Mesenchymal stem cell (in vitro differentiated cells and primary cell): ENCODE measurements around the gene APOL4.
A peak's percentile ranks its signal among the peaks of the same experiment; 100 is the strongest.

Experiments
- DNase-seq: peaks from one replicate; pipeline ENCODE4 v3.0.0-alpha.2; 2013
- H2AFZ ChIP-seq: one replicate; pipeline ENCODE4 v1.6.1; 2013; ENCODE audit warnings: low read depth, mild to moderate bottlenecking, control low read depth, inconsistent platforms, low read length, moderate library complexity
- H2AK5ac ChIP-seq: 2 replicates; pipeline ENCODE4 v1.6.1; 2013; ENCODE audit warnings: low read length, moderate library complexity, mild to moderate bottlenecking, inconsistent platforms; ENCODE audit not compliant: severe bottlenecking
- H2BK120ac ChIP-seq: one replicate; pipeline ENCODE4 v1.6.1; 2013; ENCODE audit warnings: low read depth, mild to moderate bottlenecking, inconsistent platforms, low read length, moderate library complexity
- H2BK12ac ChIP-seq, 2 experiments: one replicate each; pipeline ENCODE4 v1.6.1; 2013; ENCODE audit warnings: inconsistent platforms in 2 of 2, low read length in 2 of 2, mild to moderate bottlenecking in 2 of 2, moderate library complexity in 2 of 2, control low read depth in 1 of 2
- H2BK15ac ChIP-seq: one replicate; pipeline ENCODE4 v1.6.1; 2013; ENCODE audit warnings: mild to moderate bottlenecking, low read depth, inconsistent platforms; ENCODE audit not compliant: poor library complexity, severe bottlenecking
- H2BK5ac ChIP-seq: 2 replicates; pipeline ENCODE4 v1.6.1; 2013; ENCODE audit warnings: low read depth, mild to moderate bottlenecking, low read length, control low read depth, inconsistent platforms; ENCODE audit not compliant: poor library complexity, severe bottlenecking
- H3K14ac ChIP-seq, 2 experiments: one replicate each; pipeline ENCODE4 v1.6.1; 2013; ENCODE audit warnings: inconsistent platforms in 2 of 2, low read length in 2 of 2, control low read depth in 1 of 2, mild to moderate bottlenecking in 1 of 2, moderate library complexity in 1 of 2
- H3K18ac ChIP-seq, 2 experiments: one replicate each; pipeline ENCODE4 v1.6.1; 2013; ENCODE audit warnings: inconsistent platforms in 2 of 2, low read length in 2 of 2, control low read depth in 1 of 2, low read depth in 1 of 2, mild to moderate bottlenecking in 1 of 2
- H3K23ac ChIP-seq, 2 experiments: one replicate each; pipeline ENCODE4 v1.6.1; 2013; ENCODE audit warnings: inconsistent platforms in 2 of 2, low read length in 2 of 2, mild to moderate bottlenecking in 2 of 2, moderate library complexity in 2 of 2, control low read depth in 1 of 2
- H3K27ac ChIP-seq: 2 replicates; pipeline ENCODE4 v1.5.1; 2013; ENCODE audit warnings: mild to moderate bottlenecking, moderate library complexity, low read length, control low read depth, inconsistent platforms; ENCODE audit not compliant: poor library complexity, severe bottlenecking
- H3K27me3 ChIP-seq, 2 experiments: 2 replicates each; pipeline versions ENCODE4 v1.6.1 to v1.7.0; 2013; ENCODE audit warnings: low read length in 2 of 2, mild to moderate bottlenecking in 2 of 2, moderate library complexity in 2 of 2, control low read depth in 1 of 2, inconsistent platforms in 1 of 2; ENCODE audit not compliant: control insufficient read depth in 1 of 2, insufficient read depth in 1 of 2
- H3K36me3 ChIP-seq, 2 experiments: 2 replicates each; pipeline versions ENCODE4 v1.6.1 to v1.7.0; 2013; ENCODE audit warnings: low read length in 2 of 2, control low read depth in 1 of 2, inconsistent platforms in 1 of 2, low read depth in 1 of 2, mild to moderate bottlenecking in 1 of 2; ENCODE audit not compliant: insufficient read depth in 2 of 2, control insufficient read depth in 1 of 2
- H3K4ac ChIP-seq, 2 experiments: one replicate each; pipeline ENCODE4 v1.6.1; 2013; ENCODE audit warnings: inconsistent platforms in 2 of 2, low read length in 2 of 2, mild to moderate bottlenecking in 2 of 2, moderate library complexity in 2 of 2, control low read depth in 1 of 2, low read depth in 1 of 2
- H3K4me1 ChIP-seq: 2 replicates; pipeline ENCODE4 v1.6.1; 2013; ENCODE audit warnings: low read depth, low read length, control low read depth; ENCODE audit not compliant: control insufficient read depth, insufficient read depth
- H3K4me2 ChIP-seq: 2 replicates; pipeline ENCODE4 v1.6.1; 2013; ENCODE audit warnings: low read length, mild to moderate bottlenecking, inconsistent platforms; ENCODE audit not compliant: poor library complexity, severe bottlenecking
- H3K4me3 ChIP-seq, 2 experiments: 2 replicates each; pipeline versions ENCODE4 v1.5.1 to v1.7.0; 2013; ENCODE audit warnings: low read length in 2 of 2, mild to moderate bottlenecking in 2 of 2, control low read depth in 1 of 2, low read depth in 1 of 2; ENCODE audit not compliant: insufficient read depth in 1 of 2
- H3K79me1 ChIP-seq: replicated peaks from 2 replicates; pipeline ENCODE4 v1.6.1; 2013; ENCODE audit warnings: mild to moderate bottlenecking, control low read depth, low read length, inconsistent platforms; ENCODE audit not compliant: poor library complexity, severe bottlenecking
- H3K9ac ChIP-seq: 2 replicates; pipeline ENCODE4 v1.7.0; 2013; ENCODE audit warnings: mild to moderate bottlenecking, low read length, moderate library complexity
- H3K9me3 ChIP-seq: 2 replicates; pipeline ENCODE4 v1.7.0; 2013; ENCODE audit warnings: mild to moderate bottlenecking, low read length; ENCODE audit not compliant: control insufficient read depth
- H4K8ac ChIP-seq: one replicate; pipeline ENCODE4 v1.6.1; 2013; ENCODE audit warnings: inconsistent platforms, mild to moderate bottlenecking, low read length, moderate library complexity
- H4K91ac ChIP-seq: one replicate; pipeline ENCODE4 v1.6.1; 2013; ENCODE audit warnings: mild to moderate bottlenecking, low read length, inconsistent platforms
- WGBS: methylation state at CpG from one replicate; pipeline ENCODE4 v1.1.7; 2013; ENCODE audit warnings: mixed read lengths; 5-methylcytosine and 5-hydroxymethylcytosine counted together

Gene APOL4

GRCh38 chr22:36220451-36220921 lies 18.9 kb upstream of the APOL4 start:
- Histone ChIP-seq H2BK15ac (no peak overlapping the region), H4K8ac (peak overlapping the region; percentile 51), H2BK12ac (no peak overlapping the region), H3K18ac (no peak overlapping the region), H3K9ac (peak overlapping the region; percentile 75), H2AFZ (no peak overlapping the region), H3K23ac (no peak overlapping the region), H3K9me3 (no peaks in the 10 kb centered on the region), H4K91ac (no peak overlapping the region), H3K27me3 (peaks cover 7 to 15% of the 10 kb centered on the region in 2 experiments), H2AK5ac (no peak overlapping the region), H3K79me1 (no peaks in the 10 kb centered on the region), H3K14ac (no peak overlapping the region), H3K4me1 (peaks cover 3% of the 10 kb centered on the region), H3K4me2 (no peak overlapping the region), H2BK5ac (no peak overlapping the region), H3K27ac (no peak overlapping the region), H3K4me3 (peak overlapping the region in 1 of 2 experiments; percentile 59), H3K36me3 (peaks cover 0 to 2% of the 10 kb centered on the region in 2 experiments), H2BK120ac (no peak overlapping the region), H3K4ac (no peak overlapping the region)
- WGBS = 56% methylated on average over 8 of the region's 9 CpGs
- peak; percentile 29 for DNase-seq

GRCh38 chr22:36218648-36219193 lies 17.1 kb upstream of the APOL4 start:
- H3K4me1 ChIP-seq = peaks cover 3% of the 10 kb centered on the region
- H4K91ac ChIP-seq = no peak overlapping the region
- no peak overlapping the region for H3K14ac ChIP-seq
- no peak overlapping the region for H2BK12ac ChIP-seq
- no peak overlapping the region for H2AFZ ChIP-seq
- H2AK5ac ChIP-seq = no peak overlapping the region
- no peak overlapping the region for H3K4me2 ChIP-seq
- no peak overlapping the region for H4K8ac ChIP-seq
- no peak overlapping the region for H3K18ac ChIP-seq
- H2BK5ac ChIP-seq = no peak overlapping the region
- no peak overlapping the region for H2BK120ac ChIP-seq
- no peak overlapping the region for H3K9ac ChIP-seq
- H3K4me3 ChIP-seq = no peak overlapping the region
- no peaks in the 10 kb centered on the region for H3K36me3 ChIP-seq
- no peak for DNase-seq
- no peak overlapping the region for H2BK15ac ChIP-seq
- no peak overlapping the region for H3K23ac ChIP-seq
- H3K79me1 ChIP-seq = no peaks in the 10 kb centered on the region
- 81% methylated on average over 7 of the region's 7 CpGs for WGBS
- H3K27me3 ChIP-seq = peaks cover 15 to 19% of the 10 kb centered on the region in 2 experiments
- H3K9me3 ChIP-seq = no peaks in the 10 kb centered on the region
- H3K4ac ChIP-seq = no peak overlapping the region
- no peak overlapping the region for H3K27ac ChIP-seq

GRCh38 chr22:36215981-36216380 lies 14.4 kb upstream of the APOL4 start:
- H2BK120ac ChIP-seq = no peak overlapping the region
- H2AK5ac ChIP-seq = no peak overlapping the region
- H4K8ac ChIP-seq = no peak overlapping the region
- no peak for DNase-seq
- no peak overlapping the region for H3K18ac ChIP-seq
- H3K27ac ChIP-seq = no peak overlapping the region
- WGBS = 20% methylated on average over 1 of the region's 2 CpGs
- no peak overlapping the region for H2BK12ac ChIP-seq
- no peak overlapping the region for H3K4me2 ChIP-seq
- H3K9me3 ChIP-seq = no peaks in the 10 kb centered on the region
- no peak overlapping the region for H3K14ac ChIP-seq
- H3K36me3 ChIP-seq = no peaks in the 10 kb centered on the region
- no peak overlapping the region for H2BK15ac ChIP-seq
- no peak overlapping the region for H4K91ac ChIP-seq
- H3K9ac ChIP-seq = no peak overlapping the region
- H2BK5ac ChIP-seq = no peak overlapping the region
- peaks cover 1% of the 10 kb centered on the region for H3K4me1 ChIP-seq
- no peaks in the 10 kb centered on the region for H3K79me1 ChIP-seq
- H3K23ac ChIP-seq = no peak overlapping the region
- no peak overlapping the region for H3K4ac ChIP-seq
- no peak overlapping the region for H3K4me3 ChIP-seq
- no peak overlapping the region for H2AFZ ChIP-seq
- H3K27me3 ChIP-seq = peaks cover 16 to 27% of the 10 kb centered on the region in 2 experiments

GRCh38 chr22:36213586-36213985 lies 12.0 kb upstream of the APOL4 start:
- Histone ChIP-seq H2AFZ (no peak overlapping the region), H2BK120ac (no peak overlapping the region)

More at GRCh38 chr22:36213586-36213985, 12.0 kb upstream of the APOL4 start:
- no peak overlapping the region for H2BK12ac ChIP-seq
- H3K27me3 ChIP-seq = peaks cover 16 to 27% of the 10 kb centered on the region in 2 experiments
- H3K4me1 ChIP-seq = peaks cover 1% of the 10 kb centered on the region
- no peak overlapping the region for H3K23ac ChIP-seq
- H3K79me1 ChIP-seq = no peaks in the 10 kb centered on the region
- H4K8ac ChIP-seq = no peak overlapping the region
- H4K91ac ChIP-seq = no peak overlapping the region
- no peak overlapping the region for H2BK15ac ChIP-seq
- no peak overlapping the region for H3K4me2 ChIP-seq
- 98% methylated on average over 2 of the region's 4 CpGs for WGBS
- no peak overlapping the region for H3K14ac ChIP-seq
- peaks cover 4% of the 10 kb centered on the region for H3K9me3 ChIP-seq
- H3K18ac ChIP-seq = no peak overlapping the region
- H2AK5ac ChIP-seq = no peak overlapping the region
- H2BK5ac ChIP-seq = no peak overlapping the region
- no peak overlapping the region for H3K4ac ChIP-seq
- no peak overlapping the region for H3K9ac ChIP-seq
- no peak overlapping the region for H3K4me3 ChIP-seq
- DNase-seq = no peak
- no peaks in the 10 kb centered on the region for H3K36me3 ChIP-seq
- no peak overlapping the region for H3K27ac ChIP-seq
